ENCODE results near the gene C2orf72.

The C2orf72 gene

GRCh38 chr2:231047923-231048915 is 10.9 kb downstream of the C2orf72 start:
- peaks cover 41% of the 10 kb centered on the region for H3K27me3 ChIP-seq (ENCODE audit: insufficient read depth, low read length)
- no peak overlapping the region for H3K4me3 ChIP-seq (ENCODE audit: low read length)
- H3K27ac ChIP-seq (ENCODE audit: low read length): no peak overlapping the region

GRCh38 chr2:231049286-231050017 is 12.1 kb downstream of the C2orf72 start:
- Histone ChIP-seq H3K4me1 (ENCODE audit: insufficient read depth, low read length) (no peaks in the 10 kb centered on the region; the same call in 1 of the 2 replicates), H3K4me3 (ENCODE audit: low read length) (no peak overlapping the region)

More at GRCh38 chr2:231047923-231048915, 10.9 kb downstream of the C2orf72 start:
- Histone ChIP-seq H3K4me1 (ENCODE audit: insufficient read depth, low read length) (no peaks in the 10 kb centered on the region; the same call in 1 of the 2 replicates), H3K36me3 (ENCODE audit: insufficient read depth, low read depth, low read length) (no peaks in the 10 kb centered on the region), H3K9me3 (ENCODE audit: insufficient read depth, low read depth, low read length) (no peaks in the 10 kb centered on the region), H3K9ac (ENCODE audit: low read depth, low read length) (no peak overlapping the region)

GRCh38 chr2:231050018-231050901 is 12.9 kb downstream of the C2orf72 start:
- Histone ChIP-seq H3K4me3 (ENCODE audit: low read length) (no peak overlapping the region), H3K9me3 (ENCODE audit: insufficient read depth, low read depth, low read length) (no peaks in the 10 kb centered on the region), H3K9ac (ENCODE audit: low read depth, low read length) (no peak overlapping the region), H3K4me1 (ENCODE audit: insufficient read depth, low read length) (no peaks in the 10 kb centered on the region; the same call in 1 of the 2 replicates), H3K27ac (ENCODE audit: low read length) (no peak overlapping the region), H3K36me3 (ENCODE audit: insufficient read depth, low read depth, low read length) (no peaks in the 10 kb centered on the region), H3K27me3 (ENCODE audit: insufficient read depth, low read length) (peaks cover 57% of the 10 kb centered on the region)

More at GRCh38 chr2:231049286-231050017, 12.1 kb downstream of the C2orf72 start:
- H3K27ac ChIP-seq (ENCODE audit: low read length): no peak overlapping the region
- no peaks in the 10 kb centered on the region for H3K36me3 ChIP-seq (ENCODE audit: insufficient read depth, low read depth, low read length)
- H3K9me3 ChIP-seq (ENCODE audit: insufficient read depth, low read depth, low read length): no peaks in the 10 kb centered on the region
- peaks cover 53% of the 10 kb centered on the region for H3K27me3 ChIP-seq (ENCODE audit: insufficient read depth, low read length)
- H3K9ac ChIP-seq (ENCODE audit: low read depth, low read length): no peak overlapping the region

GRCh38 chr2:231051116-231051515 is 13.8 kb downstream of the C2orf72 start:
- Histone ChIP-seq H3K36me3 (ENCODE audit: insufficient read depth, low read depth, low read length) (no peaks in the 10 kb centered on the region), H3K4me3 (ENCODE audit: low read length) (no peak overlapping the region), H3K27me3 (ENCODE audit: insufficient read depth, low read length) (peaks cover 57% of the 10 kb centered on the region), H3K4me1 (ENCODE audit: insufficient read depth, low read length) (no peaks in the 10 kb centered on the region; the same call in 1 of the 2 replicates), H3K9ac (ENCODE audit: low read depth, low read length) (no peak overlapping the region), H3K27ac (ENCODE audit: low read length) (no peak overlapping the region), H3K9me3 (ENCODE audit: insufficient read depth, low read depth, low read length) (no peaks in the 10 kb centered on the region)

- no peaks in the 10 kb centered on the region; the same call in 1 of the 2 replicates for H3K4me1 ChIP-seq (ENCODE audit: insufficient read depth, low read length)
- no peaks in the 10 kb centered on the region for H3K9me3 ChIP-seq (ENCODE audit: insufficient read depth, low read depth, low read length)
- no peaks in the 10 kb centered on the region for H3K36me3 ChIP-seq (ENCODE audit: insufficient read depth, low read depth, low read length)
- H3K9ac ChIP-seq (ENCODE audit: low read depth, low read length): peak overlapping the region; percentile 47; the same call in 1 of the 2 replicates
- peaks cover 52% of the 10 kb centered on the region for H3K27me3 ChIP-seq (ENCODE audit: insufficient read depth, low read length)
- no peak overlapping the region for H3K27ac ChIP-seq (ENCODE audit: low read length)
- peak overlapping the region; percentile 74 for H3K4me3 ChIP-seq (ENCODE audit: low read length)
These were observed 15.4 kb downstream of the C2orf72 start for GRCh38 chr2:231052494-231053451.

- H3K9ac ChIP-seq (ENCODE audit: low read depth, low read length): no peak overlapping the region
- no peaks in the 10 kb centered on the region; the same call in 1 of the 2 replicates for H3K36me3 ChIP-seq (ENCODE audit: insufficient read depth, low read depth, low read length)
- H3K4me1 ChIP-seq (ENCODE audit: insufficient read depth, low read length): peaks cover 3% of the 10 kb centered on the region; the same call in 1 of the 2 replicates
- no peak overlapping the region for H3K4me3 ChIP-seq (ENCODE audit: low read length)
- H3K9me3 ChIP-seq (ENCODE audit: insufficient read depth, low read depth, low read length): no peaks in the 10 kb centered on the region
- peaks cover 48% of the 10 kb centered on the region for H3K27me3 ChIP-seq (ENCODE audit: insufficient read depth, low read length)
- no peak overlapping the region for H3K27ac ChIP-seq (ENCODE audit: low read length)
These were observed 16.5 kb downstream of the C2orf72 start for GRCh38 chr2:231053846-231054245.

GRCh38 chr2:231056453-231057416 is 19.4 kb downstream of the C2orf72 start, which contains the start of gene PSMD1:
PSMD1 (plus strand) TSS chr2:231056867; CDS start chr2:231057026, 159 bp downstream.
- H3K4me1 ChIP-seq (ENCODE audit: insufficient read depth, low read length): peaks cover 3% of the 10 kb centered on the region; the same call in 1 of the 2 replicates
- peak within 1 kb of the TSS; percentile 95 for H3K9ac ChIP-seq (ENCODE audit: low read depth, low read length)
- peaks cover 10% of the 10 kb centered on the region for H3K36me3 ChIP-seq (ENCODE audit: insufficient read depth, low read depth, low read length)
- H3K4me3 ChIP-seq (ENCODE audit: low read length): peak within 1 kb of the TSS; percentile 85
- no peaks in the 10 kb centered on the region for H3K9me3 ChIP-seq (ENCODE audit: insufficient read depth, low read depth, low read length)
- H3K27ac ChIP-seq (ENCODE audit: low read length): peak within 1 kb of the TSS; percentile 75
- H3K27me3 ChIP-seq (ENCODE audit: insufficient read depth, low read length): peaks cover 29% of the 10 kb centered on the region

- H3K4me3 ChIP-seq (ENCODE audit: low read length): peak overlapping the region; percentile 85
- H3K27me3 ChIP-seq (ENCODE audit: insufficient read depth, low read length): peaks cover 21% of the 10 kb centered on the region
- peak overlapping the region; percentile 95 for H3K9ac ChIP-seq (ENCODE audit: low read depth, low read length)
- peaks cover 18% of the 10 kb centered on the region for H3K36me3 ChIP-seq (ENCODE audit: insufficient read depth, low read depth, low read length)
- peaks cover 3% of the 10 kb centered on the region; the same call in 1 of the 2 replicates for H3K4me1 ChIP-seq (ENCODE audit: insufficient read depth, low read length)
- H3K27ac ChIP-seq (ENCODE audit: low read length): peak overlapping the region; percentile 75
- H3K9me3 ChIP-seq (ENCODE audit: insufficient read depth, low read depth, low read length): no peaks in the 10 kb centered on the region
These were observed 20.3 kb downstream of the C2orf72 start for GRCh38 chr2:231057590-231057989.

- H3K4me1 ChIP-seq (ENCODE audit: insufficient read depth, low read length): 0 out of 2 replicates have a peak, but pooled peaks cover 3% of the 10 kb centered on the region
- H3K4me3 ChIP-seq (ENCODE audit: low read length): peak overlapping the region; percentile 26; the same call in 1 of the 2 replicates
- H3K36me3 ChIP-seq (ENCODE audit: insufficient read depth, low read depth, low read length): peaks cover 32% of the 10 kb centered on the region
- H3K27me3 ChIP-seq (ENCODE audit: insufficient read depth, low read length): peaks cover 9% of the 10 kb centered on the region
- 0 out of 2 replicates have a peak overlapping the region, but pooled peaks have one; percentile 95 for H3K9ac ChIP-seq (ENCODE audit: low read depth, low read length)
- no peaks in the 10 kb centered on the region for H3K9me3 ChIP-seq (ENCODE audit: insufficient read depth, low read depth, low read length)
- no peak overlapping the region for H3K27ac ChIP-seq (ENCODE audit: low read length)
These were observed 21.6 kb downstream of the C2orf72 start for GRCh38 chr2:231058761-231059550.
